ENCODE measurements around the gene KCNAB1.

Gene KCNAB1

DNA sequence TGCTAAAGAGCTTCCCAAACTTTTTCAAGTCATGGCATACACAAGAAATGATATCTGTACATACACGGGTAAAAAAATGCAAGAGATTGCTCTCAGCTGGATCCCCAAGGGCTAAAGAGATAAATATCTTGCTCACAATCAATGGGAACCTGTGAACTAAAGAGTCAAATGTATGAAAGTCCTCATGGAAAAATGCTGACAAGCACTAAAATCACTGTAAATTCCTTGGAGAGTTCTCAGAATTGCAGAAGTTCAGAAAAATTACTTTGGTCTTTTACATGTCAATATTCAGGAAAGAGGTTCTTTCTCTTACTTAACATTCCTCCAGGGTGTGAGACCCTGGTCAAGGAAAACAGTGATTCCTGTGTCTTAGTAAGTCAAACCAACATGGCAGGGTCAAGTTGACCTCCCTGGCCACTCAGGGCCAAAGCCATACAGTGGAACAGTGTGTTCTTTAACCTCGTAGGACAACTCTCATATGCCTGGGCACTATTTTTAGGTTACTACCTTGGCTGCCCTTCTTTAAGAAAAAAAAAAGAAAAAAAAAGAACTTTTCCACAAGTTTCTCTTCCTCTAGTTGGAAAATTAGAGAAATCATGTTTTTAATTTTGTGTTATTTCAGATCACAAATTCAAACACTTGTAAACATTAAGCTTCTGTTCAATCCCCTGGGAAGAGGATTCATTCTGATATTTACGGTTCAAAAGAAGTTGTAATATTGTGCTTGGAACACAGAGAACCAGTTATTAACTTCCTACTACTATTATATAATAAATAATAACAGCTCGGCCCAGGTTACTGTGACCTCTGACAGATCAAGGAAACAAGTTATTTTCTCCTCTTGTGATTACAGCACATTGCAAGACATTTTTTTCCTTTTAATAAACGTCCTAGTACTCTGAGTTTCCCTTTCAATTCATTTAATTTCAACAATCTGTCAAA lies 422.0 kb downstream of the KCNAB1 start:
- Histone ChIP-seq H3K27me3 (replicated peaks; ENCODE audit: control insufficient read depth, insufficient read depth, low read length, poor library complexity, severe bottlenecking) (no peaks in the 10 kb centered on the region), H3K4me3 (ENCODE audit: insufficient read depth, low read depth, low read length, poor library complexity, severe bottlenecking) (no peak overlapping the region), H3K36me3 (ENCODE audit: control insufficient read depth, insufficient read depth, low read length) (peaks cover 53% of the 10 kb centered on the region), H3K9me3 (ENCODE audit: control insufficient read depth, low read length) (no peaks in the 10 kb centered on the region), H3K4me1 (ENCODE audit: control insufficient read depth, insufficient read depth, low read length, poor library complexity, severe bottlenecking) (no peaks in the 10 kb centered on the region), H3K27ac (ENCODE audit: insufficient read depth, low read length, poor library complexity, severe bottlenecking) (no peak overlapping the region)
- DNase-seq: no peak

DNA sequence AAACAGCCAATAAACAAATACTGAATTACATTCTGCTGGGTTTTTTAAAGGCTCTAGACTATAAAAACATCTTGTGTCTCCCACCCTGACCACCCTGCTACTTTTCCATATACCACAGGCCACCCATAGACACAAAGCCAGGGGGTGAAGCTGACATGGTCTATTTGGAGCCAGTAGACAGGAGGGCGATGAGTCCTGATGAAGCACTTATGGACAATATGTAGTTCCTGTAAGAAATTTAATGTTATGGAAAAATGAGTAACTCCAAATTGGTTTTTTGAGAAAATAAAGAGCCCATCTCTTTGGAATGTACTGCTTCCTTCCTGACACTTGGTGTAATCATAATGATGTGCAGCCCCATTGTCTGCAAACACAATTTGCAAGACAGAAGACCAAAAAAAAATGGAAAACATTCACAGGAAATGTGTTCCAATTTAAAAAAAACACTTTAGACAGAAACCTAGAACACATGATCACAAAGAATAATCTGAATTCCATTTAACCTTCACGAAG lies 422.7 kb downstream of the KCNAB1 start:
- Histone ChIP-seq H3K27ac (ENCODE audit: insufficient read depth, low read length, poor library complexity, severe bottlenecking) (no peak overlapping the region), H3K36me3 (ENCODE audit: control insufficient read depth, insufficient read depth, low read length) (peaks cover 60% of the 10 kb centered on the region), H3K27me3 (replicated peaks; ENCODE audit: control insufficient read depth, insufficient read depth, low read length, poor library complexity, severe bottlenecking) (no peaks in the 10 kb centered on the region), H3K9me3 (ENCODE audit: control insufficient read depth, low read length) (no peaks in the 10 kb centered on the region), H3K4me1 (ENCODE audit: control insufficient read depth, insufficient read depth, low read length, poor library complexity, severe bottlenecking) (no peaks in the 10 kb centered on the region), H3K4me3 (ENCODE audit: insufficient read depth, low read depth, low read length, poor library complexity, severe bottlenecking) (no peak overlapping the region)
- no peak for DNase-seq

DNA sequence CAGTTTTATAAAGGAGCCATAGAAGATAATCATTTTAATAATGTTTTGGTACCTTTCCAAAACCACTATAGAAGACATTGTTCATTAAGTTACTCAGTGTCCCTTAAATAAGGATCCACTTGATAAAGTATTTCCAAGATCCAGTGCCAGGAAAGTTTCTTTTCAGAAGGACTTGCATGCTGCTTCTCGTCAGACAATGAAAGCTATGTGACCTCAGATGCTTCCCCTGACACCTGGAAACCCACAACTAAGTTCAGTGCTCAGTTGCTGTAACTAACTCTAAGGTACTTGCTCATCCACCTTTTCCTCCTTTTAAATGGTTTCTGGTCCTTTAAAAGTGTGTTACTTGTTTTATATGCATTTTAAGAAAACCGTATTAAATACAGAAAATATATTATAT lies 427.3 kb downstream of the KCNAB1 start:
- Histone ChIP-seq H3K36me3 (ENCODE audit: control insufficient read depth, insufficient read depth, low read length) (peaks cover 73% of the 10 kb centered on the region), H3K4me3 (ENCODE audit: insufficient read depth, low read depth, low read length, poor library complexity, severe bottlenecking) (no peak overlapping the region), H3K27me3 (replicated peaks; ENCODE audit: control insufficient read depth, insufficient read depth, low read length, poor library complexity, severe bottlenecking) (no peaks in the 10 kb centered on the region), H3K4me1 (ENCODE audit: control insufficient read depth, insufficient read depth, low read length, poor library complexity, severe bottlenecking) (no peaks in the 10 kb centered on the region), H3K27ac (ENCODE audit: insufficient read depth, low read length, poor library complexity, severe bottlenecking) (no peak overlapping the region), H3K9me3 (ENCODE audit: control insufficient read depth, low read length) (no peaks in the 10 kb centered on the region)
- no peak for DNase-seq

DNA sequence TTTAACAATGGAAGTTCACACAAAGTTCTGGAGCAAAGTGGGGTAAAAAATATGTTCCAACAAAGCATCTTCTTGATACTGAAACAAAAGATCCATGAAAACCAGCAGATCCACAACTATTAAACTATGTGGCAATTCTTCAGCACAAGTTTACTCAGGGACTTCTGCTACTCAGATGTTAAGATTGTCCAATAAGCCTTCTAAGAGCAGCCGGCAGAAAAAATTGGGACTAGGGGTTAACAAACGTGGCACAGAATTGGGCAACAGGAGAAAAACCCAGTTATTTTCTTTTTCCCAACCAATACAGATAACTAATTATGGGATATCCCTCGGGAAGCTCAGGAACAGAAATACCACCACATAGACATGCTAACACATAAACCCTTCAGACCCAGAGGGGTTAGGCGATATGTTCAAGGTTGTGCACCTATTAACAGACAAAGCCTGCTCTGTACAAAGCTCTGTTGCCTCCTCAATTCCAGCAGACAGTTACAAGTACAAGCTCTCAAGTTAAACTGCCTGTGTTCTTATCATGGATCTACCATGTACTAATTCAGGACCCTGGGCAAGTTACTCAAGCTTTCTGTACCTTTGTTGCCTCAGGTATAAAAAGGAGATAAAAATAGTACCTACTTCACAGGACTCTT lies 427.8 kb downstream of the KCNAB1 start:
- DNase-seq: no peak
- Histone ChIP-seq H3K36me3 (ENCODE audit: control insufficient read depth, insufficient read depth, low read length) (peaks cover 71% of the 10 kb centered on the region), H3K9me3 (ENCODE audit: control insufficient read depth, low read length) (no peaks in the 10 kb centered on the region), H3K4me3 (ENCODE audit: insufficient read depth, low read depth, low read length, poor library complexity, severe bottlenecking) (no peak overlapping the region), H3K27ac (ENCODE audit: insufficient read depth, low read length, poor library complexity, severe bottlenecking) (no peak overlapping the region), H3K27me3 (replicated peaks; ENCODE audit: control insufficient read depth, insufficient read depth, low read length, poor library complexity, severe bottlenecking) (no peaks in the 10 kb centered on the region), H3K4me1 (ENCODE audit: control insufficient read depth, insufficient read depth, low read length, poor library complexity, severe bottlenecking) (peaks cover 5% of the 10 kb centered on the region)

DNA sequence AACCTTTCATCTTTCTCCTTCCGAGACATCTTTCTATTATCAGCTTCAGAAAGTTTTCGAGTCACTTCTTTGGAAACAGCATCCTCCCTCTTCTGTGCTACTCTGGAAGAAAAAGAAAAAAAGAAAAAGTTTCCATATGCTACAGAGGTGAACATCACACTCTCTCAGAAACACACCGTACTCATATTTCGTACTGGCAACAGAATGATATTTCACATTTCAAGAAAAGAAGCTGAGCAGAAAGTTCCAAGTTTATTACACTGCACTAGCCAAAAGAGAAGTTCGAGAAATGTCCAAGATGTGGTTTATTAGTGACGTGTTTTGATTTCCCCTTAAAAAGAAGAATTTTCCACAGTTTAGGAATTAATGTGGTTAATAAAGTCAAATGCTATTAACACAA lies 428.5 kb downstream of the KCNAB1 start:
- no peaks in the 10 kb centered on the region for H3K27me3 ChIP-seq (replicated peaks; ENCODE audit: control insufficient read depth, insufficient read depth, low read length, poor library complexity, severe bottlenecking)
- DNase-seq: no peak
- H3K27ac ChIP-seq (ENCODE audit: insufficient read depth, low read length, poor library complexity, severe bottlenecking): no peak overlapping the region
- H3K9me3 ChIP-seq (ENCODE audit: control insufficient read depth, low read length): no peaks in the 10 kb centered on the region
- no peak overlapping the region for H3K4me3 ChIP-seq (ENCODE audit: insufficient read depth, low read depth, low read length, poor library complexity, severe bottlenecking)
- peaks cover 63% of the 10 kb centered on the region for H3K36me3 ChIP-seq (ENCODE audit: control insufficient read depth, insufficient read depth, low read length)
- H3K4me1 ChIP-seq (ENCODE audit: control insufficient read depth, insufficient read depth, low read length, poor library complexity, severe bottlenecking): peaks cover 5% of the 10 kb centered on the region

DNA sequence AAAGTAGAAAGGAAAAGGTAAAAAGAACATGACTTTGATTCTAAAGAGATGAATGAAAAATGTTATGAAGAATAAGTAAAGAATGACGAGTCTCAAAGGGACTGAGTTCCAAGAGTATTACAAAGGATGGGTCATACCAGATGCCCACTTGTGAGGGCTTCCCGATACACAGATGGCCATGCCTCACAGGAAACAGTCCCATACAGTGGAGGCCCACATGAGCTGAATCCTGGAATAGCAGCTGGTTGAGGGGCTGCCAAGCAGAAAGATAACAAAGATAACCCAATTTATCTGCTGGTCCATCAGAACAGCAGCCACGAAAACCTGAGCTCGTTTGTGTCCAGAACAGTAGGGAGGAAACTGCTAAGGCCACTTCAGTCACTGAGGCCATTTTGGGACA lies 430.9 kb downstream of the KCNAB1 start:
- peaks cover 5% of the 10 kb centered on the region for H3K4me1 ChIP-seq (ENCODE audit: control insufficient read depth, insufficient read depth, low read length, poor library complexity, severe bottlenecking)
- no peak for DNase-seq
- H3K36me3 ChIP-seq (ENCODE audit: control insufficient read depth, insufficient read depth, low read length): peaks cover 52% of the 10 kb centered on the region
- no peaks in the 10 kb centered on the region for H3K27me3 ChIP-seq (replicated peaks; ENCODE audit: control insufficient read depth, insufficient read depth, low read length, poor library complexity, severe bottlenecking)
- H3K27ac ChIP-seq (ENCODE audit: insufficient read depth, low read length, poor library complexity, severe bottlenecking): no peak overlapping the region
- no peak overlapping the region for H3K4me3 ChIP-seq (ENCODE audit: insufficient read depth, low read depth, low read length, poor library complexity, severe bottlenecking)
- no peaks in the 10 kb centered on the region for H3K9me3 ChIP-seq (ENCODE audit: control insufficient read depth, low read length)

DNA sequence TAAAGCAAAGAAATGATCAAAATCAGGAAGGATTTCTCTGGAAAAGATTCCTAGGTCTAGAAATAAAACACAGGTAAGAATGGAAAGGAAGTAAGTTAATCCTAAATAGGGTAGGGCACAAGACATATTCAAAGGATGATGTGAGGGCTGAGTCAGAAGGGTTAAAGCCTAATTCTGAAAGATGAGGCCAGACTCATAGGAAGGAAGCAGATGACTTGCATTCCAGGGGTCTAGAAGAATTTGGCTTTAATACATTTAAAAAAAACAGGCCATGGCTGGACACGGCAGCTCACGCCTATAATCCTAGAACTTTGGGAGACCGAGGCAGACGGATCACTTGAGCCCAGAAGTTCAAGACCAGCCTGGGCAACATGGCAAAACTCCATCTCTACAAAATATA lies 431.4 kb downstream of the KCNAB1 start:
- Histone ChIP-seq H3K27me3 (replicated peaks; ENCODE audit: control insufficient read depth, insufficient read depth, low read length, poor library complexity, severe bottlenecking) (no peaks in the 10 kb centered on the region), H3K9me3 (ENCODE audit: control insufficient read depth, low read length) (no peaks in the 10 kb centered on the region), H3K27ac (ENCODE audit: insufficient read depth, low read length, poor library complexity, severe bottlenecking) (no peak overlapping the region), H3K36me3 (ENCODE audit: control insufficient read depth, insufficient read depth, low read length) (peaks cover 47% of the 10 kb centered on the region), H3K4me1 (ENCODE audit: control insufficient read depth, insufficient read depth, low read length, poor library complexity, severe bottlenecking) (peaks cover 5% of the 10 kb centered on the region), H3K4me3 (ENCODE audit: insufficient read depth, low read depth, low read length, poor library complexity, severe bottlenecking) (no peak overlapping the region)
- DNase-seq: no peak

DNA sequence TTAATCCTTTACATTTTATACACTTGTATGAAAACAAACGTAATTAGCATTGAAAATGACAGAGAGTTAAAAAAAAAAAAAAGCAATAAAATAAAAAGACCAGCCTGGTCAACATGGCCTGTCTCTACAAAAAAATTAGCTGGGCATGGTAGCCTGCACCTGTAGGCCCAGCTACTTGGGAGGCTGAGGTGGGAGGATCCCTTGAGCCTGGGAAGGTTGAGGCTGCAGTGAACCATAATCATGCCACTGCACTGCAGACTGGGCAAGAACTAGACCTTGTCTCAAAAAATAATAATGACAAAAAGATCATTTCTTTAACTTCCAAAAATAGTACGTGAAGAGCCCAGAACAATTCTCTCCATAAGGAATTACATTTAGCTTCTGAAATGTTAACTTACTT lies 432.6 kb downstream of the KCNAB1 start:
- Histone ChIP-seq H3K27ac (ENCODE audit: insufficient read depth, low read length, poor library complexity, severe bottlenecking) (no peak overlapping the region), H3K9me3 (ENCODE audit: control insufficient read depth, low read length) (no peaks in the 10 kb centered on the region), H3K4me3 (ENCODE audit: insufficient read depth, low read depth, low read length, poor library complexity, severe bottlenecking) (no peak overlapping the region), H3K36me3 (ENCODE audit: control insufficient read depth, insufficient read depth, low read length) (peaks cover 36% of the 10 kb centered on the region), H3K27me3 (replicated peaks; ENCODE audit: control insufficient read depth, insufficient read depth, low read length, poor library complexity, severe bottlenecking) (no peaks in the 10 kb centered on the region), H3K4me1 (ENCODE audit: control insufficient read depth, insufficient read depth, low read length, poor library complexity, severe bottlenecking) (peaks cover 5% of the 10 kb centered on the region)
- DNase-seq: no peak

DNA sequence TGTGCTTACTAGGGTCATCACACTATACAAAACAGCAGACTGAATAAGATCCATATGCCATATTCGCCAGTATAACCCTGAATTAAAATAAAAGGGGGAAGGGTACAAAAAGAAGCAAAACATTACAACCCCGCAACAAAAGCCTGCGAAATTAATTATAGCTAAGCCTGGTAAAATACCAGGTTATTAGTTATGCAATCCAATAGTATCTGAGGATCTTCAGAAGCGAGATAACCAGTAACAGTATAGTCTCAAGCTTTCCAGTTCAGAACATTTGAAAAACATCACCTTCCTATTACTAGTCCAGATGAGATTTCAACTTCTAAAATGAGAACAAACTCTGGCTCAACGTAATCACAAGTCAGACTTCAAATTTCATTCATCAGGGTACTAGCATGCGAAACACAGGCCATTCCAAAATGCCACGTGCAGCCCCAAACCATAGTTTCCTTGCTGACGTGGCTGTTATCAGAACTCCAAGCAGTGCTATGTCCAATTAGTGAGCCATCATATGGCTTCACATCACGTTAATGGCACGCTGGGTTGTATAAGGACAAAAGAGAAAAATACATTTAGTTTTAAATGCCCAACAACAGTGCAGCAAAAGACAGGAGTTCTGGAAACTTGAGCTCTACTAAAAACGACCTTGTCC lies 433.5 kb downstream of the KCNAB1 start:
- Histone ChIP-seq H3K27ac (ENCODE audit: insufficient read depth, low read length, poor library complexity, severe bottlenecking) (peak overlapping the region; percentile 85), H3K4me3 (ENCODE audit: insufficient read depth, low read depth, low read length, poor library complexity, severe bottlenecking) (peak overlapping the region; percentile 96), H3K27me3 (replicated peaks; ENCODE audit: control insufficient read depth, insufficient read depth, low read length, poor library complexity, severe bottlenecking) (no peaks in the 10 kb centered on the region), H3K4me1 (ENCODE audit: control insufficient read depth, insufficient read depth, low read length, poor library complexity, severe bottlenecking) (peaks cover 5% of the 10 kb centered on the region), H3K36me3 (ENCODE audit: control insufficient read depth, insufficient read depth, low read length) (peaks cover 27% of the 10 kb centered on the region), H3K9me3 (ENCODE audit: control insufficient read depth, low read length) (no peaks in the 10 kb centered on the region)
- DNase-seq: no peak

DNA sequence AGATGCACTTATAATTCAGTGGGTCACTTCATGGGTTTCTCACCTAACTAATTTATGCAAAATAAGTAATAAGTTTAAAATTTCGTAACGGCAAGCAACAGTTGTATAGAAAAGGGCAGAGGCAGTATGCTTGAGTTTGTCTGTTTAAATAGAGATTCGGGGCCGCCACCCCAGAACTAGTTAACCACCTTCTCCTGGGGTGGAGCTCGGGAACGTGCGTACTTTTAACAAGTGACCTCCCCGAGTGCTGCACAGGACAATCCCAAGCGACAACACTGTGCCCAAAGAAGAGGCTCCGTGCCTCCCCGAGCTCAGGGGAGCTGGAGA lies 434.1 kb downstream of the KCNAB1 start:
- Histone ChIP-seq H3K27ac (ENCODE audit: insufficient read depth, low read length, poor library complexity, severe bottlenecking) (peak overlapping the region; percentile 85), H3K27me3 (replicated peaks; ENCODE audit: control insufficient read depth, insufficient read depth, low read length, poor library complexity, severe bottlenecking) (no peaks in the 10 kb centered on the region), H3K36me3 (ENCODE audit: control insufficient read depth, insufficient read depth, low read length) (peaks cover 21% of the 10 kb centered on the region), H3K9me3 (ENCODE audit: control insufficient read depth, low read length) (no peaks in the 10 kb centered on the region), H3K4me1 (ENCODE audit: control insufficient read depth, insufficient read depth, low read length, poor library complexity, severe bottlenecking) (peaks cover 5% of the 10 kb centered on the region), H3K4me3 (ENCODE audit: insufficient read depth, low read depth, low read length, poor library complexity, severe bottlenecking) (peak overlapping the region; percentile 96)
- peak in 1 of 3 donors; percentile 3 for DNase-seq
